HepG2 (cell line): ENCODE measurements around the gene PRMT7. TPM values are rescaled to one million over a fixed set of nuclear protein-coding genes. Genes with fewer than 3 reads are reported as not detected.

Experiments used
- ATAC-seq: fragments of 200-7000 bp; cut with Tn5 transposase; 3 replicates; pipeline ENCODE4 v1.9.1; 2020; ENCODE audit warnings: mild to moderate bottlenecking, moderate library complexity
- BruUV-seq: library from RNA; stranded (reverse); fragments of 400-500 nt; replicated peaks from 2 replicates; lab custom pipeline; 2021; lab: Mats Ljungman, UMichigan
- CTCF ChIA-PET: fragments of 300-600 bp; formaldehyde crosslinking; extraction: SDS; loops from one replicate; lab custom pipeline; 2021; ENCODE audit warnings: low total read pairs, inconsistent platforms, low intra/inter-chr PET ratio; lab: Yijun Ruan, JAX
- POLR2A ChIA-PET: fragments of 350-600 bp; sonication (Branson Sonifier 250); formaldehyde crosslinking; loops from one replicate; lab custom pipeline; 2020; ENCODE audit warnings: antibody characterized with exemption, inconsistent platforms; lab: Yijun Ruan, JAX
- DNase-seq: peaks from one replicate; pipeline ENCODE4 v3.0.0-alpha.2; 2015; ENCODE audit warnings: low spot score
- FAIRE-seq: peaks from 3 replicates; lab custom pipeline; 2011; peaks lifted over from hg19 to GRCh38; lab: Jason Lieb, UNC
- H2AFZ ChIP-seq: one replicate; pipeline ENCODE4 v1.6.1; 2011; ENCODE audit warnings: low read length, inconsistent platforms
- H3K27ac ChIP-seq: fragments of 300-600 bp; 3 replicates; pipeline ENCODE4 v1.8.0; 2011; ENCODE audit warnings: mixed run types, mild to moderate bottlenecking, mixed read lengths, low read length, inconsistent platforms; ENCODE audit not compliant: insufficient read depth; ENCODE audit errors: extremely low read length
- H3K27me3 ChIP-seq, 2 experiments: fragments of 200-600 bp in 1 of 2; 2 replicates in 1 of 2; 3 replicates in 1 of 2; pipeline versions ENCODE4 v1.6.0 to v1.8.0; 2011; ENCODE audit warnings: low read length in 2 of 2, mild to moderate bottlenecking in 2 of 2, moderate library complexity in 2 of 2, inconsistent platforms in 1 of 2; ENCODE audit not compliant: insufficient read depth in 2 of 2, control insufficient read depth in 1 of 2
- H3K36me3 ChIP-seq, 2 experiments: fragments of 200-600 bp in 1 of 2; replicated peaks in 1 of 2; 2 replicates in 1 of 2; 3 replicates in 1 of 2; pipeline versions ENCODE4 v1.5.1 to v1.8.0; 2011; ENCODE audit warnings: low read length in 2 of 2, inconsistent platforms in 1 of 2; ENCODE audit not compliant: insufficient read depth in 2 of 2, control insufficient read depth in 1 of 2
- H3K4me1 ChIP-seq: 2 replicates; pipeline ENCODE4 v1.5.1; 2012; ENCODE audit warnings: low read length, inconsistent platforms; ENCODE audit not compliant: insufficient read depth
- H3K4me2 ChIP-seq: 2 replicates; pipeline ENCODE4 v1.6.0; 2011; ENCODE audit warnings: low read depth, low read length, inconsistent platforms
- H3K4me3 ChIP-seq, 3 experiments: fragments of 200-600 bp in 1 of 3; sonication (generic), shearing (Covaris generic) in 1 of 3; replicated peaks in 1 of 3; 2 replicates each; pipeline ENCODE4 v1.5.1; 2011 to 2016; ENCODE audit warnings: low read length in 3 of 3, inconsistent platforms in 2 of 3, low read depth in 2 of 3, mild to moderate bottlenecking in 2 of 3, control low read depth in 1 of 3, mixed read lengths in 1 of 3; ENCODE audit not compliant: insufficient read depth in 1 of 3
- H3K79me2 ChIP-seq: one replicate; pipeline ENCODE4 v1.6.1; 2011; ENCODE audit warnings: low read length, inconsistent platforms; ENCODE audit not compliant: insufficient read depth
- H3K9ac ChIP-seq: 2 replicates; pipeline ENCODE4 v1.6.0; 2011; ENCODE audit warnings: mild to moderate bottlenecking, low read depth, low read length, inconsistent platforms; ENCODE audit not compliant: insufficient read depth
- H3K9me3 ChIP-seq: 2 replicates; pipeline ENCODE4 v1.5.1; 2012; ENCODE audit warnings: mild to moderate bottlenecking, low read length
- H4K20me1 ChIP-seq: 2 replicates; pipeline ENCODE4 v1.6.0; 2011; ENCODE audit warnings: inconsistent platforms, mild to moderate bottlenecking, low read length, moderate library complexity; ENCODE audit not compliant: insufficient read depth
- ARNTL ChIP-seq: sonication (generic); formaldehyde crosslinking; IDR thresholded peaks from 2 replicates; pipeline ENCODE4 v1.4.0; 2020; ENCODE audit warnings: mild to moderate bottlenecking, missing genetic modification reagents
- ATF3 ChIP-seq: sonication (generic); formaldehyde crosslinking; IDR thresholded peaks from 2 replicates; pipeline ENCODE4 v1.4.0; 2020; ENCODE audit warnings: missing genetic modification reagents
- CTCF ChIP-seq: sonication (generic); formaldehyde crosslinking; IDR thresholded peaks from 2 replicates; pipeline ENCODE4 v1.5.0; 2020; ENCODE audit warnings: mild to moderate bottlenecking, missing genetic modification reagents, moderate library complexity
- DDIT3 ChIP-seq: sonication (generic); formaldehyde crosslinking; IDR thresholded peaks from 2 replicates; pipeline ENCODE4 v1.4.0; 2020; ENCODE audit warnings: mild to moderate bottlenecking, missing genetic modification reagents
- EED ChIP-seq: sonication (generic); formaldehyde crosslinking; IDR thresholded peaks from 2 replicates; pipeline ENCODE4 v1.5.0; 2020; ENCODE audit warnings: mild to moderate bottlenecking, missing genetic modification reagents
- GPBP1L1 ChIP-seq: sonication (generic); formaldehyde crosslinking; IDR thresholded peaks from 2 replicates; pipeline ENCODE4 v1.5.0; 2020; ENCODE audit warnings: mild to moderate bottlenecking, missing genetic modification reagents
- IKZF5 ChIP-seq: IDR thresholded peaks from 2 replicates; pipeline ENCODE4 v1.6.1; 2018; ENCODE audit warnings: missing genetic modification reagents, mild to moderate bottlenecking, missing compliant biosample characterization
- NCOA2 ChIP-seq: sonication (generic); formaldehyde crosslinking; IDR thresholded peaks from 2 replicates; pipeline ENCODE4 v1.8.0; 2022; ENCODE audit warnings: inconsistent platforms
- RBFOX2 ChIP-seq: fragments of 200-400 bp; formaldehyde crosslinking; IDR thresholded peaks from 2 replicates; pipeline ENCODE4 v1.6.1; 2017; ENCODE audit warnings: low read depth, mild to moderate bottlenecking, low read length
- SIX4 ChIP-seq: sonication (generic); formaldehyde crosslinking; IDR thresholded peaks from 2 replicates; pipeline ENCODE4 v1.4.0; 2020; ENCODE audit warnings: missing genetic modification reagents
- SNRNP70 ChIP-seq: fragments of 200-400 bp; formaldehyde crosslinking; IDR thresholded peaks from 2 replicates; pipeline ENCODE4 v1.6.1; 2017; ENCODE audit warnings: mild to moderate bottlenecking, low read depth, low read length, moderate library complexity
- YY1 ChIP-seq: IDR thresholded peaks from 2 replicates; pipeline ENCODE4 v1.6.1; 2011; ENCODE audit warnings: low read length, low read depth, moderate library complexity, mild to moderate bottlenecking; ENCODE audit not compliant: insufficient read depth, insufficient replicate concordance
- ZFP90 ChIP-seq: sonication (generic); formaldehyde crosslinking; IDR thresholded peaks from 2 replicates; pipeline ENCODE4 v1.8.0; 2022; ENCODE audit warnings: missing genetic modification reagents, mild to moderate bottlenecking, inconsistent platforms, borderline replicate concordance
- ZNF121 ChIP-seq: sonication (generic); formaldehyde crosslinking; IDR thresholded peaks from 2 replicates; pipeline ENCODE4 v1.5.0; 2020; ENCODE audit warnings: mild to moderate bottlenecking, missing genetic modification reagents
- ZNF672 ChIP-seq: sonication (generic); formaldehyde crosslinking; IDR thresholded peaks from 2 replicates; pipeline ENCODE4 v1.8.1; 2022; ENCODE audit warnings: missing genetic modification reagents
- ZNF772 ChIP-seq: sonication (generic); formaldehyde crosslinking; IDR thresholded peaks from 2 replicates; pipeline ENCODE4 v1.5.0; 2020; ENCODE audit warnings: mild to moderate bottlenecking, missing genetic modification reagents
- ZNF776 ChIP-seq: sonication (generic); formaldehyde crosslinking; IDR thresholded peaks from 2 replicates; pipeline ENCODE4 v1.4.0; 2020; ENCODE audit warnings: mild to moderate bottlenecking, missing genetic modification reagents
- ZNF788 ChIP-seq: sonication (generic); formaldehyde crosslinking; IDR thresholded peaks from 2 replicates; pipeline ENCODE4 v1.5.0; 2020; ENCODE audit warnings: mild to moderate bottlenecking, missing genetic modification reagents, borderline replicate concordance
- WGBS: methylation state at CpG from one replicate; pipeline ENCODE4 v1.1.6; 2017; ENCODE audit warnings: low lambda C conversion rate; 5-methylcytosine and 5-hydroxymethylcytosine counted together
- in situ Hi-C: cut with HindIII; loops from 2 replicates; pipeline ENCODE4 v1.10.0; 2017; ENCODE audit warnings: low pct_unique_long_range_greater_than_20kb; ENCODE audit not compliant: extremely low pct_ligation_motif_present
- intact Hi-C: fragments of 100-400 bp; cut with micrococcal nuclease; formaldehyde crosslinking; loops from one replicate; pipeline ENCODE4 v1.10.0; 2022; ENCODE audit not compliant: unreplicated experiment
- polyA plus RNA-seq, 8 experiments: library from polyadenylated mRNA; depleted of rRNA in 3 of 8; stranded (reverse) in 7 of 8; unstranded in 1 of 8; fragments of >200 nt; fragmentation: Illumina TruSeq in 4 of 8; extraction: Trizol in 4 of 8; gene quantifications; 2 replicates each; pipeline versions ENCODE4 v1.2.1 to v1.2.3, GENCODE V29; 2011 to 2016; ENCODE audit warnings: low read depth in 4 of 8, missing spikeins in 1 of 8, mixed read lengths in 1 of 8; ENCODE audit not compliant: insufficient read depth in 1 of 8
- total RNA-seq, 5 experiments: library from RNA; depleted of rRNA; stranded (reverse); fragments of >200 nt; fragmentation: Illumina TruSeq; extraction: Trizol; gene quantifications; 2 replicates each; pipeline ENCODE4 v1.2.3, GENCODE V29; 2016; ENCODE audit warnings: low read depth in 1 of 5

PRMT7 gene
- total and polyA plus RNA-seq, 2 of the 13 experiments (the other 11 are each of a cell fraction or from before 2014, with no cell fraction given), result 47.5 to 55.0 TPM

- peak; percentile 26; the same call in 1 of the 2 replicates for TF ChIP-seq CTCF (CRISPR knock-in tag)
These were observed 53.8 kb downstream of the PRMT7 start (continued) for GRCh38 chr16:68364561-68364998.

- CTCF ChIA-PET, result no interaction called here
- POLR2A ChIA-PET, result no interaction called here
- TF ChIP-seq ARNTL (CRISPR knock-in tag), result no peak
- no peak for TF ChIP-seq ZNF672 (CRISPR knock-in tag)
- TF ChIP-seq GPBP1L1 (CRISPR knock-in tag), result no peak
- TF ChIP-seq IKZF5, result no peak
- 0 out of 2 replicates have a peak, but pooled peaks have one; percentile 10 for TF ChIP-seq EED
- TF ChIP-seq ZNF788 (CRISPR knock-in tag), result no peak
- TF ChIP-seq NCOA2 (CRISPR knock-in tag), result no peak
- TF ChIP-seq RBFOX2, result no peak
- no peak for TF ChIP-seq DDIT3 (CRISPR knock-in tag)
- TF ChIP-seq ZNF121 (CRISPR knock-in tag), result no peak
- TF ChIP-seq ZNF772 (CRISPR knock-in tag), result no peak
- TF ChIP-seq SNRNP70, result no peak
- no peak for TF ChIP-seq YY1
- 0 out of 2 replicates have a peak, but pooled peaks have one; percentile 29 for TF ChIP-seq ZNF776
- TF ChIP-seq ZFP90 (CRISPR knock-in tag), result no peak
- TF ChIP-seq ATF3, result no peak
- TF ChIP-seq SIX4 (CRISPR knock-in tag), result no peak
These were observed 54.5 kb downstream of the PRMT7 start for GRCh38 chr16:68365167-68365817.

More at GRCh38 chr16:68365167-68365817, 54.5 kb downstream of the PRMT7 start:
- Histone ChIP-seq H4K20me1 (no peaks in the 10 kb centered on the region), H3K79me2 (no peaks in the 10 kb centered on the region), H3K4me1 (peaks cover 44% of the 10 kb centered on the region), H3K27me3 (peaks cover 6 to 52% of the 10 kb centered on the region in 2 experiments), H3K27ac (no peak overlapping the region), H2AFZ (no peak overlapping the region), H3K9ac (no peak overlapping the region), H3K4me2 (no peak overlapping the region), H3K4me3 (no peak overlapping the region), H3K36me3 (no peaks in the 10 kb centered on the region), H3K9me3 (no peaks in the 10 kb centered on the region)
- BruUV-seq, result no TSS peak
- in situ Hi-C loops, result no loop called here
- 37% methylated on average over 18 of the region's 18 CpGs for whole genome bisulfite sequencing
- intact Hi-C loops, result no loop called here
- no peak for FAIRE-seq
- peak; percentile 3; the same call in 1 of the 3 replicates for ATAC-seq
- DNase-seq, result no peak
